Esophagus squamous epithelium (tissue), 4 donors: Measurements from ENCODE around the gene TCIRG1.
"Not testable (repeated sequence)": the region's sequence is repeated elsewhere in the genome, so short reads cannot be mapped to it uniquely, and the experiment has no call there.

Source experiments
- POLR2A ChIP-seq, 4 donors: fragments of 450-650 bp; IDR thresholded peaks; one replicate each; pipeline ENCODE4 v1.6.1; 2017; ENCODE audit warnings: antibody characterized with exemption in 4 of 4, mild to moderate bottlenecking in 4 of 4, moderate library complexity in 3 of 4
- TF ChIP-seq, protein P1 (sequence below), 6 experiments: fragments of 450-650 bp in 4 of 6; fragments of 200-600 bp in 2 of 6; sonication (generic) in 2 of 6; IDR thresholded peaks; one replicate each; pipeline ENCODE4 v1.5.1; 2016 to 2019; ENCODE audit warnings: antibody characterized with exemption in 6 of 6, mild to moderate bottlenecking in 4 of 6, moderate library complexity in 4 of 6

DNA sequence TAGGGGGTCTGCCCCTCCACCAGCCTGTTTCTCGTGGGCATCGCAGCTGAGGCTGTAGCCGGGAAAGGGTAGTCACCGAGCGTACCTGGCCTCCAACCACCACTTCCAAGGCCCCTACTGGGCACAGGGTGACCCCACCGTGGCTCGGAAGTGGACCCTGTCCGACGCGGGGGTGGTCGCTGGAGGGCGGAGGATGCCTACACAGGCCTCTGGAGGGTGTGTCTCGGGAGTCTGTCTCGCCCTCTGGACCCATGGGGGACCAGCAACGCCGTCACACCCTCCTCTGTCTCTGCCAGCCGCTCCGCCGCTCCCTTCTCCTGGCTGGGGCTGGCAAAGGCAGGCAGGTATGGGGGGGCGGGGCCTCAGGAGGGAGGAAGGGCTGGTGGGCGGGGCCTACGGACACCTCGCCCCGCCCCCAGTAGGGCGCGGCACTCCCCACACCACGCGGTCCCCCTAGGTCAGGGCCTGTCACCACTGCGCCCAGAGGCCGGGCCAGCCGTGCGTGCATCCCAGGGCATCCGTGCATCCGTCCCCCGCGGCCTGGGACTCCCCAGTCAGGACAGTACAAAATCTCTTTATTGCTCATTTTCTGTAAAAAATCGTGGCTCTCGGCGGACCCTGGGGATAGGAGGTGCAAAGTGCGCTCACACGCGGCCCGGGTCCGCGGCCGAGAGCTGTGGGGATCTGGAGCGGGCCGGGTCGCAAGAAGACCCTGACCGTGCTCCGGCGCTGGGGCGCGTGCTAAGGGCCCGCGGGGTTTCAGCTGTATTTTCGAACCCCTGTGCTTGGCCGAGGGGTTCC lies 48.1 kb upstream of the TCIRG1 start:
- TF ChIP-seq, protein P1, sequence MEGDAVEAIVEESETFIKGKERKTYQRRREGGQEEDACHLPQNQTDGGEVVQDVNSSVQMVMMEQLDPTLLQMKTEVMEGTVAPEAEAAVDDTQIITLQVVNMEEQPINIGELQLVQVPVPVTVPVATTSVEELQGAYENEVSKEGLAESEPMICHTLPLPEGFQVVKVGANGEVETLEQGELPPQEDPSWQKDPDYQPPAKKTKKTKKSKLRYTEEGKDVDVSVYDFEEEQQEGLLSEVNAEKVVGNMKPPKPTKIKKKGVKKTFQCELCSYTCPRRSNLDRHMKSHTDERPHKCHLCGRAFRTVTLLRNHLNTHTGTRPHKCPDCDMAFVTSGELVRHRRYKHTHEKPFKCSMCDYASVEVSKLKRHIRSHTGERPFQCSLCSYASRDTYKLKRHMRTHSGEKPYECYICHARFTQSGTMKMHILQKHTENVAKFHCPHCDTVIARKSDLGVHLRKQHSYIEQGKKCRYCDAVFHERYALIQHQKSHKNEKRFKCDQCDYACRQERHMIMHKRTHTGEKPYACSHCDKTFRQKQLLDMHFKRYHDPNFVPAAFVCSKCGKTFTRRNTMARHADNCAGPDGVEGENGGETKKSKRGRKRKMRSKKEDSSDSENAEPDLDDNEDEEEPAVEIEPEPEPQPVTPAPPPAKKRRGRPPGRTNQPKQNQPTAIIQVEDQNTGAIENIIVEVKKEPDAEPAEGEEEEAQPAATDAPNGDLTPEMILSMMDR (IDR thresholded peaks at IDR 0.05), result not testable (repeated sequence)
- not testable (repeated sequence) for TF ChIP-seq POLR2A (IDR thresholded peaks at IDR 0.05)
